Kidney (tissue), 14 donors: ENCODE results near the gene TLE5. TPM values are rescaled to one million over a fixed set of nuclear protein-coding genes. Genes with fewer than 3 reads are reported as not detected.

ENCODE experiments used
- DNase-seq, 5 donors: peaks; one replicate each; pipeline ENCODE4 v3.0.0-alpha.2; 2013 to 2020
- FAIRE-seq: peaks from 2 replicates; lab custom pipeline; 2012; peaks lifted over from hg19 to GRCh38; lab: Jason Lieb, UNC
- H3K27ac ChIP-seq, 2 donors: one replicate each; pipeline ENCODE4 v1.7.0; 2013; ENCODE audit warnings: low read depth in 2 of 2, low read length in 2 of 2, inconsistent platforms in 1 of 2
- H3K27me3 ChIP-seq: one replicate; pipeline ENCODE4 v1.7.1; 2013; ENCODE audit warnings: low read length, inconsistent platforms; ENCODE audit not compliant: control insufficient read depth, insufficient read depth
- H3K36me3 ChIP-seq, 3 donors: one replicate each; pipeline versions ENCODE4 v1.7.0 to v1.7.1; 2013; ENCODE audit warnings: low read length in 3 of 3, control low read depth in 1 of 3, inconsistent platforms in 1 of 3; ENCODE audit not compliant: insufficient read depth in 3 of 3, control insufficient read depth in 2 of 3
- H3K4me1 ChIP-seq, 3 donors: one replicate each; pipeline versions ENCODE4 v1.7.0 to v1.7.1; 2013; ENCODE audit warnings: low read length in 3 of 3, inconsistent platforms in 1 of 3, low read depth in 1 of 3; ENCODE audit not compliant: control insufficient read depth in 2 of 3, insufficient read depth in 2 of 3
- H3K4me3 ChIP-seq, 3 donors: one replicate each; pipeline versions ENCODE4 v1.7.0 to v1.8.1; 2013; ENCODE audit warnings: low read length in 3 of 3, control low read depth in 1 of 3, inconsistent platforms in 1 of 3
- H3K9ac ChIP-seq, 3 donors: one replicate each; pipeline versions ENCODE4 v1.7.0 to v1.7.1; 2013; ENCODE audit warnings: low read length in 3 of 3, control low read depth in 1 of 3, inconsistent platforms in 1 of 3
- H3K9me3 ChIP-seq, 3 donors: one replicate each; pipeline versions ENCODE4 v1.7.0 to v1.7.1; 2013; ENCODE audit warnings: low read length in 3 of 3, control low read depth in 1 of 3, inconsistent platforms in 1 of 3; ENCODE audit not compliant: control insufficient read depth in 2 of 3, insufficient read depth in 1 of 3
- intact Hi-C: fragments of 100-400 bp; cut with DNase I; formaldehyde crosslinking; loops from one replicate; pipeline ENCODE4 v1.11.1; 2022
- polyA plus RNA-seq: library from polyadenylated mRNA; stranded (reverse); fragments of 350-450 nt; fragmentation: Illumina TruSeq; extraction: RNeasy Lipid Tissue Mini Kit (QIAGEN cat#74804); gene quantifications from one replicate; pipeline ENCODE4 v1.2.3, GENCODE V29; 2014; ENCODE audit warnings: low read depth, low replicate concordance; ENCODE audit not compliant: insufficient read depth
- total RNA-seq: library from RNA; stranded (reverse); fragmentation: NEBNext Ultra II Directional; extraction: Animal tissue kit (Norgen Biotek cat#: 25700); gene quantifications from one replicate; pipeline ENCODE4 v1.2.1, GENCODE V29; 2021
- TF ChIP-seq, protein P1 (sequence below): IDR thresholded peaks from 3 replicates; pipeline ENCODE4 v1.5.1; 2012; ENCODE audit warnings: mild to moderate bottlenecking, moderate library complexity, borderline replicate concordance; ENCODE audit not compliant: insufficient read depth; ENCODE audit errors: extremely low read depth
- donor health status: control.
- donor health status: control.
- donor health status: control.
- donor health status: control.
- donor health status: control.
- donor health status: DM: yes; HTN: yes; CAD: no.
- donor health status: Normal renal cell carcinoma (clear cell type).

Gene TLE5
- total and polyA plus RNA-seq, 2 donors from 2014 or later = 526 to 580 TPM

- no peaks in the 10 kb centered on the region for H3K27me3 ChIP-seq
- peaks cover 0 to 6% (median 0%) of the 10 kb centered on the region in 3 donors for H3K4me1 ChIP-seq
- H3K36me3 ChIP-seq = no peaks in the 10 kb centered on the region
- DNase-seq (no peak), FAIRE-seq (no peak)
- H3K27ac ChIP-seq = no peak within 1 kb of the TSS
- TF ChIP-seq, protein P1, sequence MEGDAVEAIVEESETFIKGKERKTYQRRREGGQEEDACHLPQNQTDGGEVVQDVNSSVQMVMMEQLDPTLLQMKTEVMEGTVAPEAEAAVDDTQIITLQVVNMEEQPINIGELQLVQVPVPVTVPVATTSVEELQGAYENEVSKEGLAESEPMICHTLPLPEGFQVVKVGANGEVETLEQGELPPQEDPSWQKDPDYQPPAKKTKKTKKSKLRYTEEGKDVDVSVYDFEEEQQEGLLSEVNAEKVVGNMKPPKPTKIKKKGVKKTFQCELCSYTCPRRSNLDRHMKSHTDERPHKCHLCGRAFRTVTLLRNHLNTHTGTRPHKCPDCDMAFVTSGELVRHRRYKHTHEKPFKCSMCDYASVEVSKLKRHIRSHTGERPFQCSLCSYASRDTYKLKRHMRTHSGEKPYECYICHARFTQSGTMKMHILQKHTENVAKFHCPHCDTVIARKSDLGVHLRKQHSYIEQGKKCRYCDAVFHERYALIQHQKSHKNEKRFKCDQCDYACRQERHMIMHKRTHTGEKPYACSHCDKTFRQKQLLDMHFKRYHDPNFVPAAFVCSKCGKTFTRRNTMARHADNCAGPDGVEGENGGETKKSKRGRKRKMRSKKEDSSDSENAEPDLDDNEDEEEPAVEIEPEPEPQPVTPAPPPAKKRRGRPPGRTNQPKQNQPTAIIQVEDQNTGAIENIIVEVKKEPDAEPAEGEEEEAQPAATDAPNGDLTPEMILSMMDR = no peak
- H3K4me3 ChIP-seq = peak within 1 kb of the TSS in 1 of 3 donors; percentile 57
- no peaks in the 10 kb centered on the region for H3K9me3 ChIP-seq
- H3K9ac ChIP-seq = peak within 1 kb of the TSS in 1 of 3 donors; percentile 51
- intact Hi-C loops = no loop called here
Observed at GRCh38 chr19:3029065-3029923, 33.0 kb downstream of the TLE5 start, which contains the start of gene TLE2. Gene TLE2, minus strand, starts transcription at chr19:3029280. Its CDS starts 376 bp downstream, at chr19:3028904.

DNA sequence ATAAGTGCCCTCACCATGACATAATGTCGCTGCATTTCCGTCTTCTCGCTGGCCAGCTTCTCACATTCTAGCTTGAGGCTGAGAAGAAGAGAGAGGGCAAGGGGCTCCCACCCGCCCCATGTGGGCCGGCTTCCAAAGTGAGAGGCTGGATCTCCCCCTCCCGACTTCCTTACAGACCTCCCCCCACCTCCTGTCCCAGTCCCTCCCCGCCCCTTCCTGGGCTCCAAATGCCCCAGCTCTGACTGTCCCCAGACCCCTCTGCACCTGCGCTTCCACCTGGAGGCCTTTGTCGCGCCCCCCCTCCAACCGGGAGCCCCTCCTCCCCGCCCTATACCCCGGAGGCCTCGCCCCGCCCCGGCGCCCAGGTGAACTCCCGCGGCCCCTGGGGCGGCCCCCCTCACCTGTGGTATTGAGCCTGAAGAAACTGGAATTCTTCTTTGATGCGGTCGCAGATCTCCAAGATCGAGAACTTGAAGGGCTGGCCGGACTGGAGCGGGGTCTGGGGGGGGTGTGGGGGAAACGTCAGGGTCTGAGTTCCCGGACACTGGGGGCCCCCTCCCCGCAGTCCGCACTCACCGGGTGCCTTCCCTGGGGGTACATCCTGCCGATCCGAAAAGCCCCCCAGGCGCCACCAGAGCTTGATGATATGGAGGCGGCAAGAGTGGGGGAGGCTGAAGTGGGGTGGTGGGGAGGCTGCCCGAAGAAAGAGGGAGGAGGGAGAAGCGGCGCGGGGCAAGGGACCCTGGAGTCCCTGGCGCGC is 33.8 kb downstream of the TLE5 start:
- no peaks in the 10 kb centered on the region for H3K36me3 ChIP-seq
- H3K27me3 ChIP-seq = no peaks in the 10 kb centered on the region
- no peaks in the 10 kb centered on the region for H3K9me3 ChIP-seq
- no peak for FAIRE-seq
- intact Hi-C loops = no loop called here
- DNase-seq = peak; percentile 53 to 83 (median 76)
- peak overlapping the region in 1 of 3 donors; percentile 51 for H3K9ac ChIP-seq
- H3K27ac ChIP-seq = no peak overlapping the region
- peak overlapping the region in 1 of 3 donors; percentile 57 for H3K4me3 ChIP-seq
- TF ChIP-seq, protein P1 = no peak
- H3K4me1 ChIP-seq = peaks cover 0 to 6% (median 0%) of the 10 kb centered on the region in 3 donors

DNA sequence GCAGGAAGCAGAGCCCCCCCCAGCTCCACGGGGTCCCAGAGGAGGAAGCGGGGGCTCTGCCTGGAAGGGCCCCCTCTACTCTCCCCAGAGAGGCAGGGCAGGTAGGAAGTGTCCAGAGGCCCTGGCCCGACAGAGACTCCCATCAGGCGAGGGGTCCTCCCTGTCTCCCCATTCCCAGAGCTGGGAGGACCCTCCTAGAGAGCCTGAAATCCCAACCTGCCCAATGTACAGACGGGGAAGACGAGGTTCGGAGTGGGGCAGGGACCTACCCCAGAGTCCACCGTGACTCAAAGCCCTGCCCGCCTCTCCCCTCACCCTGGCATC is 34.4 kb downstream of the TLE5 start:
- Histone ChIP-seq H3K27ac (no peak overlapping the region), H3K9me3 (no peaks in the 10 kb centered on the region), H3K4me3 (peak overlapping the region in 1 of 3 donors; percentile 57), H3K27me3 (no peaks in the 10 kb centered on the region), H3K36me3 (no peaks in the 10 kb centered on the region), H3K9ac (peak overlapping the region in 1 of 3 donors; percentile 51), H3K4me1 (peaks cover 0 to 6% (median 0%) of the 10 kb centered on the region in 3 donors)
- DNase-seq = no peak
- intact Hi-C loops = no loop called here
- no peak for FAIRE-seq
- TF ChIP-seq, protein P1 = no peak
